ENCODE measurements around the gene TEX35.

Gene TEX35

DNA sequence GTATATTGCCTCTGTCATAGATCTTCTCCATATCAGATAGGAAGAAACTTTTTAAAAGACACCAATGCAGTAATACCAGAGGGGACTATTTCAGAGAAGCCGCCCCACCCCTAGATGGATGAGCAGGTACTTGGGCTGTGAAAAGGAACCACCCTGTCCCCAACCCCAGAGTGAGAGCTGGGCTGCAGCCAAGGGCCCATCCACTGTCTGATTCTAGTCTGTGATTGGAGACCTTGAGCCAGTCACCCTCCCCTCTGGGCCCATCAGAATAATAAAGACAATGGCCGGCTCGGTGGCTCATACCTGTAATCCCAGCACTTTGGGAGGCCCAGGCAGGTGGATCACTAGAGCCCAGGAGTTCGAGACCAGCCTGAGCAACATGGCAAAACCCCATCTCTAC, 21.2 kb upstream of the TEX35 start:
- no peak for DNase-seq (ENCODE audit: low read depth)
- H3K4me3 ChIP-seq (ENCODE audit: control insufficient read depth, low read depth, low read length): no peak overlapping the region
- TF ChIP-seq CTCF (IDR thresholded peaks at IDR 0.05; ENCODE audit: control insufficient read depth, insufficient read depth, low read depth, low read length, missing control alignments): no peak

DNA sequence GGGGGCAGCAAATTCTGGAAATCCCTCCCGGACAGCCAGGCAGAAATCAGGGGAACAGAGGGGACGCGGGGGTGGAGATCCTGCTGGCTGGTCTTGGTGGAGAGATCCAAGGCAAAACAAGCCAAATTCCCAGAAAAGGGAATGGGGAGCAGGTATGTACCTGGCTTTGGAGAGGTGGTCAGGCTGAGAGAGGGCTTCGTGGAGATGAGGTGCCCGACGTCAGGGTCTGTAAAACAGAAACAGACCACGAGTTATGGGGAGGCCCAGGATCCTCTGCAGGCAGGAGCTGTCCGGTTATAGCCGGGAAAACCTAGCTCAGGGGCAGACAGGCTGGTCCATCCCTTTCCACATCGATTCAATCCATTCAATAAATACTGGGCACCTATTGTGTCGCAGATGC, 20.6 kb upstream of the TEX35 start:
- H3K4me3 ChIP-seq (ENCODE audit: control insufficient read depth, low read depth, low read length): no peak overlapping the region
- no peak for TF ChIP-seq CTCF (IDR thresholded peaks at IDR 0.05; ENCODE audit: control insufficient read depth, insufficient read depth, low read depth, low read length, missing control alignments)
- DNase-seq (ENCODE audit: low read depth): no peak

DNA sequence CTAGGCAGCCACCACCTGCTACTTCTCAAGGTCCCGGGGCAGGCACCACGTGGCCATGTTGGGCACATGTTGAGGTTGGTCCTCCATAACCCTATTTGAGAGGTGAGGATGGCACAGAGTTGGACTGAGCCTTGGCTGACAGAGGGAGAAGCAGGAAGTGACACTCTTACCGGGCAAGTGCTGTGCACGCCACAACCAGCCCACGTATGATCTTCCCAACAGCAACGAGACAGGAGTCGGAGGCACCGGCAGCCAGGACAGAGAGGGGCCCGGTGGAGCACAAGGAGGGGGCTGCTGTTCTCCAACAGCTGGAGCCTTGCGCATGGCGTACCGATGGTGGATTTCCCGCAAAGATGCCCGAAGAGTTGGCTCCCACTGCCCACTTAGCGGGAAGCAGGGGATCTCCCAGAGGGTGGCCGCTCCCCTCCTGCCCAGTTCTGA, 19.6 kb upstream of the TEX35 start:
- no peak overlapping the region for H3K4me3 ChIP-seq (ENCODE audit: control insufficient read depth, low read depth, low read length)
- no peak for TF ChIP-seq CTCF (IDR thresholded peaks at IDR 0.05; ENCODE audit: control insufficient read depth, insufficient read depth, low read depth, low read length, missing control alignments)
- DNase-seq (ENCODE audit: low read depth): no peak

- TF ChIP-seq CTCF (IDR thresholded peaks at IDR 0.05; ENCODE audit: control insufficient read depth, insufficient read depth, low read depth, low read length, missing control alignments): no peak
- no peak for DNase-seq (ENCODE audit: low read depth)
- no peak overlapping the region for H3K4me3 ChIP-seq (ENCODE audit: control insufficient read depth, low read depth, low read length)
These were observed 18.3 kb upstream of the TEX35 start for GRCh38 chr1:178494569-178494971.

DNA sequence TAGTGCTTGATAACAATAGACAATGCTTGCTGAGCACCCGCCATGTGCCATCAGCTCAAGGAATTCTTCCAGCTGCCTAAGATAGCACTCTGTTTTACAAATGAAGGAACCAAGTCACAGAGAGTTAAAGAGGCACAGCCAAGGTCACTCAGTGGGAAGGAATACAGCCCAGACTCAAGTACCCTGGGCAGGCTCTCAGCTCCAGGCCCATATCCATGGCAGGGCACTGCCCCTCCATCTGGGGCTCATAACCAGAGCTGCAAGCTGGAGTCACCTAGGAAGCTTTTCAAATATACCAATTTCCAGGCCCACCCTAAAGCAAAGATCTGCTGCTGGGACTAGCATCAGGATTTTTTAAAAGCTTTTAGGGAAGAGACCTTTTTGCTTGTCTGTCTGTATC, 17.8 kb upstream of the TEX35 start:
- DNase-seq (ENCODE audit: low read depth): no peak
- TF ChIP-seq CTCF (IDR thresholded peaks at IDR 0.05; ENCODE audit: control insufficient read depth, insufficient read depth, low read depth, low read length, missing control alignments): no peak
- no peak overlapping the region for H3K4me3 ChIP-seq (ENCODE audit: control insufficient read depth, low read depth, low read length)

DNA sequence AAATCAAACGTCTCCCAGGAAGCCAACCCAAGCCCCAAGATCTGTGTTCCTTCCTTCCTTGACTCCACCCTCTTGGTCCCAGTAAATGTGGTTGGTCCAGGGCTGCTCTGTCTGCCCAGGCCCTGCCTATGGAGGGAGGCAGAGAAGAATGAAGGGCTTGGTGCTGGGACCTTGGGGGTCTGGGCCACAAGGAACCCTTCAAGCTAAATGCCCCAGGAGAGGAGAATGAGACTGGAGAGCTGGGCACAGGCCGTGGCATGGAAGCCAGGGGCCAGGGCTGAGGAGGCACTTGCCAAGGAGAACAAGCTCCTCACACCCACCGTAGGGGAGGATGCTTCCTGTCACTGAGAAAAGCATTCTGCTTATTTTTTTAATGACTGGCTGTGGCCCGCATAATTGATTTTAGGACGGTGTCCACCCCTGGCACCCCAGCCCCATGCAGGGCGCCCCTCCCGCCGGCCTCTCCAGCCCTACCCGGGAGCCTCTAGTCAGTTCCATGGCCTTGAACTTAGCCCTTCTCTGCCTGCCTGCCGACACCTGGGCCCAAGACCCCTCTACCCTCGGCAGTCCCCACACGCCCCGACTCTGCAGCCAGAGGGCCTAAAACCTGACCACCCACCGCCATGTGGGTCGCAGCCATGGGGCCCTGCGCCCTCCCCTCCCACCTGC, 17.0 kb upstream of the TEX35 start:
- no peak for TF ChIP-seq CTCF (IDR thresholded peaks at IDR 0.05; ENCODE audit: control insufficient read depth, insufficient read depth, low read depth, low read length, missing control alignments)
- DNase-seq (ENCODE audit: low read depth): no peak
- no peak overlapping the region for H3K4me3 ChIP-seq (ENCODE audit: control insufficient read depth, low read depth, low read length)
